ENCODE data around the gene KRT2.

The KRT2 gene

DNA sequence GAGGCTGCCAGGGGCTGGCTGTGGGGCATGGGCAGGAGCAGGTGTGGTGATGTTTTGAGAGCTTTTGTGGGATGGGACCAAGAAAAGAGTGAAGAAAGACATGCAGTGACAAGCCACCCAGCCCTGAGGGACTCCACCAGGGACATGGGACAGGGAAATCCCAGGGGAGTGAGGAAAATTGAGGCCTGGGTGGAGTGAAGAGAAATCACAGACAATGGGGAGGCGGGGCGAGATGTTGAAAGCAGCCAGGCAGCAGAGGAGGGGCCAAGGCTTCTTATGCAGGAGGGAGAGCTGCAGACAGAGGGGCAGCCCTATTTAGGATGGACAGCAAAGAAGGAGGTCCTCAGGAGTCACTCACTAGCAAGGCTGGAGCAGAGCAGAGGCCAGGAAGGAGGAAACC is 32.4 kb upstream of the KRT2 start:
- no peak overlapping the region for H3K9ac ChIP-seq (ENCODE audit: low read length in 2 of 2)
- no peak overlapping the region for H3K4me3 ChIP-seq (ENCODE audit: low read length in 2 of 2)
- no peaks in the 10 kb centered on the region for H3K36me3 ChIP-seq (ENCODE audit: control insufficient read depth in 2 of 2, insufficient read depth in 2 of 2, low read length in 2 of 2)
- no peaks in the 10 kb centered on the region for H3K4me1 ChIP-seq (ENCODE audit: control insufficient read depth, insufficient read depth, low read length)
- H3K27ac ChIP-seq (ENCODE audit: low read length): no peak overlapping the region
- H3K27me3 ChIP-seq (ENCODE audit: control insufficient read depth in 1 of 2, insufficient read depth in 2 of 2, low read length in 2 of 2): peaks cover 4 to 31% of the 10 kb centered on the region in 2 donors
- H3K9me3 ChIP-seq (ENCODE audit: control insufficient read depth in 2 of 2, low read length in 2 of 2): no peaks in the 10 kb centered on the region

DNA sequence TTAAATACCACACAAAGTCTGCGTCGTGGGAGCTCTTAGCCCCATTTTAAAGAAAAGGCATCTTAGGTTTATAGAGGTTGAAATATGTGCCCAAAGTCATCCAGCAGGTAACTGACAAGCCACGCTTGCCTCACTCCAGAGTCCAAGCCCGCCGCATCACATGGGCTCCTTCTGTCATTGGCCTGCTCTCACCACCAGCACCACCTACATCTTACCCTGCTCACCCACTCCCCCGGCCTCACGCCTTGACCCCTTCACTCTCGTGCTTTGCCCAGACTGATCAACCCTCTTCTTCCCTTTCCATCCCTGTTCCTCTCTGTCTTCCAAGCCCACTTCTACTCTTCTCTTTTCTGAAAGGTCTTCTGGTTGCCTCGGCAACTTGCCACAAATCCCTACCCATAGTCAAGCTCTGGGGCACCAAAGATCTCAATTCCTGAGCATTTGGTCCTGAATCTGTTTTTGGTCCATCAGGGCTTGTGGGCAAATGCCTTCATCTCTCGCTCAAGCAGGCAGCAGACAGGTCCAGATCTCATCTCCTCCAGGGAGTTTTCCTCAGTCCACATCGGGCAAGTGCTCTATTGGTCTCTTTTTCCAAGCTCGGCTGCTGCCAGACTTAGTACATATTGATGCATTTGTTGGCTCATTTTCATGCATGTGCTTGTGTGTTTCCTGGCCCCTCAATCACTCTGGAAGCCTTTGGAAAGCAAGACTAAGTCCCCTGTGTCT is 31.7 kb upstream of the KRT2 start:
- H3K27me3 ChIP-seq (ENCODE audit: control insufficient read depth in 1 of 2, insufficient read depth in 2 of 2, low read length in 2 of 2): peaks cover 4 to 31% of the 10 kb centered on the region in 2 donors
- H3K4me1 ChIP-seq (ENCODE audit: control insufficient read depth, insufficient read depth, low read length): no peaks in the 10 kb centered on the region
- no peaks in the 10 kb centered on the region for H3K36me3 ChIP-seq (ENCODE audit: control insufficient read depth in 2 of 2, insufficient read depth in 2 of 2, low read length in 2 of 2)
- no peaks in the 10 kb centered on the region for H3K9me3 ChIP-seq (ENCODE audit: control insufficient read depth in 2 of 2, low read length in 2 of 2)
- no peak overlapping the region for H3K9ac ChIP-seq (ENCODE audit: low read length in 2 of 2)
- H3K4me3 ChIP-seq (ENCODE audit: low read length in 2 of 2): no peak overlapping the region
- H3K27ac ChIP-seq (ENCODE audit: low read length): no peak overlapping the region

DNA sequence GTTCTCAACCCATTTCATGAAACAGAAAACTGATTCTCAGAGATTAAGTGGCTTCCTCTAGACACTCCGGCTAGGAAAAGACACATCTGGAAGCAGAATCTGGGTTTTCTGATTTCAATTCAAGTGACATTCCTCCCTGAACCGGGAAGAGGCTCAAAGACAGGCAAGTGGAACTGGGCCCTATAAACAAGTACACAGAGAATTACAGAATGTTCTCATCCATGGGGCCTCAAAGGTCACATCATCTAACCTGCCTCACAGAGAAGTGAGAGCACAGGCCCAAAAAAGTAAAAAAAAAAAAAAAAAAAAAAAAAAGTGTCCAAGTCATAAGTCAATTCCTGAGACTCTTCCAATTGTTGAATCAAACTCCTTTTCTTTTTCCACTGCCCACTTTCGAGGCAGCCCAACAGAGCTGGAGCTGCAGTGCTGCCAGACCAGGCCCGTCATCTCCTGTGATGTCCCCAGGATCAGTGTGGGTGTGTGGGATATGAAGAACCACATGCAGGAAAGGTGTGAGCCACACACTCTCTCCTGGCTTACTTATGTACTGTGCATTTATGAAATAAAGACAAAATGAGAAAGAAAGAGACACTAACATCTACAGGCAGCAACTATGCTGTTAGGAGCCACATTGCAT is 31.0 kb upstream of the KRT2 start:
- Histone ChIP-seq H3K27ac (ENCODE audit: low read length) (no peak overlapping the region), H3K9ac (ENCODE audit: low read length in 2 of 2) (no peak overlapping the region)

DNA sequence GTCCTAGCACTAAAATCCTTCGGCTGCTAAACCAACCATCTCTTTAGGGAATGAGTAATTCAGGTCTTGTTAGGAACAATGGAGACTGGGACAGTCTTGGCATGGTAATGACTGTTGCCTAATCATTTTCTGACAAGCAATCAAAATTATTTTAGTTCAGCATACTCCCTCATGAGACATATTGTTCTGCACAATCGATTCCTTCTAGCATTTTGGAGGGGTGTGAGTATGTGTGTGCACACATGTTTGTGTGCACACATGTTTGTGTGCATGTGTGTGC is 30.3 kb upstream of the KRT2 start:
- Histone ChIP-seq H3K9ac (ENCODE audit: low read length in 2 of 2) (no peak overlapping the region), H3K4me3 (ENCODE audit: low read length in 2 of 2) (no peak overlapping the region), H3K9me3 (ENCODE audit: control insufficient read depth in 2 of 2, low read length in 2 of 2) (no peaks in the 10 kb centered on the region), H3K27me3 (ENCODE audit: control insufficient read depth in 1 of 2, insufficient read depth in 2 of 2, low read length in 2 of 2) (peaks cover 0 to 18% of the 10 kb centered on the region in 2 donors), H3K36me3 (ENCODE audit: control insufficient read depth in 2 of 2, insufficient read depth in 2 of 2, low read length in 2 of 2) (no peaks in the 10 kb centered on the region), H3K4me1 (ENCODE audit: control insufficient read depth, insufficient read depth, low read length) (no peaks in the 10 kb centered on the region), H3K27ac (ENCODE audit: low read length) (no peak overlapping the region)

More for the DNA sequence above, 31.0 kb upstream of the KRT2 start:
- Histone ChIP-seq H3K27me3 (ENCODE audit: control insufficient read depth in 1 of 2, insufficient read depth in 2 of 2, low read length in 2 of 2) (peaks cover 0 to 24% of the 10 kb centered on the region in 2 donors), H3K36me3 (ENCODE audit: control insufficient read depth in 2 of 2, insufficient read depth in 2 of 2, low read length in 2 of 2) (no peaks in the 10 kb centered on the region), H3K4me3 (ENCODE audit: low read length in 2 of 2) (no peak overlapping the region), H3K9me3 (ENCODE audit: control insufficient read depth in 2 of 2, low read length in 2 of 2) (no peaks in the 10 kb centered on the region), H3K4me1 (ENCODE audit: control insufficient read depth, insufficient read depth, low read length) (no peaks in the 10 kb centered on the region)

DNA sequence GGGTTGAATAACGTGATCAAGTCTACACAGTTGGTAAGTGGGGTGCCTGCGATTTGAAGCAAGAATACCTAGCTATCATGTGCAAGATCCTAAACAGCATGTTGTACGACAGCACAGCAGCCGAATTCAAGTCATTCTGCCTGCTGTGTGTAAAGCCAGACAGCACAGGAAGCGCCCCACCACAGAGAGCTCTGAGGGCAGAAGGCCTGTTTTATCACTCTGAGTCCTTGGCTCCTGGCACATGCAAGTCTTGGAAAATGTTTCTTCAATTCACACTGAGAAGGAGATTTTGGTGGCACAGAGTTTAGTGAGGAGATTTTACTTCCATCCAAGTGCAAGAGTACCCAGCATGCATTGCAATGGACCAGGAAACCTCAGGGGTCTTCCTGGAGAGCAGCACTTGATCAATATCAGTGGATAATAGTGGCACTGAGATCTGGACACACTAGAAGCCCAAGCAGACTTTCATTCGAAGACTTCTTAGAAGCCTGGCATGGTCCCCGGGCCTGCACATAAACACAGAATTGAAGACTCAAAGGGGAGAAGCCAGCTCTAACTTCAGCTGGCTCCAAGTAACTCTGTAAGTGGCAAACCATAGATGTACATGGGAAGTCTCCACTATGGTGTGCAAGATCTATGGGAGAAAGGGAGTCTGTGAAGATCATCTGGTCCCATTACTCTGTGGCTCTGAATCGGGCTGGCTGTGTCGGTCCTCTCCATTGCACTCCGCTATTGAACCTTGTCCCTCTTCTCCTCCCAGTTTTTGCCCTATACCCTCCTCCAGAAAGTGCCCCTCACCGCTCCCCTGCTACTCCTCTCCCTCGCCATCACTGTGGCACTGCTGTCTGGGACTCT is 29.7 kb upstream of the KRT2 start:
- Histone ChIP-seq H3K27ac (ENCODE audit: low read length) (no peak overlapping the region), H3K4me1 (ENCODE audit: control insufficient read depth, insufficient read depth, low read length) (no peaks in the 10 kb centered on the region), H3K9me3 (ENCODE audit: control insufficient read depth in 2 of 2, low read length in 2 of 2) (no peaks in the 10 kb centered on the region), H3K27me3 (ENCODE audit: control insufficient read depth in 1 of 2, insufficient read depth in 2 of 2, low read length in 2 of 2) (peaks cover 0 to 15% of the 10 kb centered on the region in 2 donors), H3K9ac (ENCODE audit: low read length in 2 of 2) (no peak overlapping the region), H3K36me3 (ENCODE audit: control insufficient read depth in 2 of 2, insufficient read depth in 2 of 2, low read length in 2 of 2) (no peaks in the 10 kb centered on the region), H3K4me3 (ENCODE audit: low read length in 2 of 2) (no peak overlapping the region)

DNA sequence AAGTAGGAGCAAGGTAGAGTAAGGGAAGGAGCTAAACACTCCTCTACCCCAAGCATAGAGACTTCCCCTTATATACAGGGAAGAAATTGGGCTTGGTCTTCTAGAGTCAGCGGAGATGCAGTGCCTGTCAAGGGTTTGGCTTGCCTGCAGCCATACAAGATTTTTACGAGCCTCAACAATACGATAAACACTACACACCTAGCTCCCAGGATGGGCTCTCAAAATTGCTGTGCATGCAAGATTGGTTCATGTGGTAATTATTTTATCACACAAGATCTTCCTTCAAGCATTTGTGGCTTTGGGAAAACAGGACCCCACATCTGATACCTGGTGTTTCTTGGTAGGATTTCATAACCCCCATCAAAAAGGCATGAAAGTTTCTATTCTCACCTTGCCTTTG is 28.4 kb upstream of the KRT2 start, which contains the start of gene KRT1:
KRT1 (minus strand) TSS at position 45 of the 400 bp plus-strand sequence. CDS start 59 bp downstream, outside the sequence.
- Histone ChIP-seq H3K4me1 (ENCODE audit: control insufficient read depth, insufficient read depth, low read length) (no peaks in the 10 kb centered on the region), H3K27me3 (ENCODE audit: control insufficient read depth in 1 of 2, insufficient read depth in 2 of 2, low read length in 2 of 2) (peaks cover 0 to 6% of the 10 kb centered on the region in 2 donors), H3K27ac (ENCODE audit: low read length) (no peak within 1 kb of the TSS), H3K36me3 (ENCODE audit: control insufficient read depth in 2 of 2, insufficient read depth in 2 of 2, low read length in 2 of 2) (no peaks in the 10 kb centered on the region), H3K9ac (ENCODE audit: low read length in 2 of 2) (no peak within 1 kb of the TSS), H3K9me3 (ENCODE audit: control insufficient read depth in 2 of 2, low read length in 2 of 2) (no peaks in the 10 kb centered on the region), H3K4me3 (ENCODE audit: low read length in 2 of 2) (no peak within 1 kb of the TSS)

DNA sequence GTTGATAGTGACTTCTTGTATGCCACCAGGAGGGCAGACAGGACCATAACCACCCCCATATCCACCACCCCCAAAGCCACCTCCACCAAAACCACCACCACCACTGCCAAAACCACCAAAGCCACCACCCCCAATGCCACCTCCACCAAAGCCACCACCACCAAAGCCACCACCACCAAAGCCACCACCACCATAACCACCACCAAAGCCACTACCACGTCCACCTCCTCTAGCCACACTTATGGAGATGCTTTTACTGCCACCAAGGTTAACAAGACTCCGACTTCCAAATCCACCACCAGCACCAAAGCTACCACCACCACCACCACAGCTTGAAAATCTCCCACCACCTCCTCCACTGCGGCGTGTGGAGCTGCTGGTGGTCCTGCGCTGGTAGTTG is 27.9 kb upstream of the KRT2 start:
- Histone ChIP-seq H3K4me1 (ENCODE audit: control insufficient read depth, insufficient read depth, low read length) (no peaks in the 10 kb centered on the region), H3K9me3 (ENCODE audit: control insufficient read depth in 2 of 2, low read length in 2 of 2) (no peaks in the 10 kb centered on the region), H3K27ac (ENCODE audit: low read length) (no peak overlapping the region), H3K27me3 (ENCODE audit: control insufficient read depth in 1 of 2, insufficient read depth in 2 of 2, low read length in 2 of 2) (peaks cover 0 to 6% of the 10 kb centered on the region in 2 donors), H3K4me3 (ENCODE audit: low read length in 2 of 2) (no peak overlapping the region), H3K36me3 (ENCODE audit: control insufficient read depth in 2 of 2, insufficient read depth in 2 of 2, low read length in 2 of 2) (no peaks in the 10 kb centered on the region), H3K9ac (ENCODE audit: low read length in 2 of 2) (no peak overlapping the region)

DNA sequence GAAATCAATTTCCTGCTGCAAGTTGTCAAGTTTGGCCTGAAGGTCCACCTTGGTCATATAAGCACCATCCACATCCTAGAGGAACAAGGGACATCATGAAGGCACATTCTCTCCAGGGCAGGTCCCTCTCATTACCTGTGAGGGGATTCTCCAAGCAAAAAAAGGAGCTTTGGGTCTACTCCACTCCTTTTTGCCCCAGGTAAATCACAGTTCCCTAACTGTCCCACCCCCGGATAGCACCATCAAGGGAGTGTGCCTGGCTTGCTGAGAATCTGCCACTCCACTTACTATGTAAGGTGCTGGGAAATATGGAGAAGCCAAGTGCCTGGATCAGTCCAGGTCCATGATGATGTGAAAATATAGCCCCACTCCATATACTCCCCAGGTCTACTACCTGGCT is 25.7 kb upstream of the KRT2 start:
- Histone ChIP-seq H3K9ac (ENCODE audit: low read length in 2 of 2) (no peak overlapping the region), H3K4me3 (ENCODE audit: low read length in 2 of 2) (no peak overlapping the region), H3K4me1 (ENCODE audit: control insufficient read depth, insufficient read depth, low read length) (peaks cover 6% of the 10 kb centered on the region), H3K36me3 (ENCODE audit: control insufficient read depth in 2 of 2, insufficient read depth in 2 of 2, low read length in 2 of 2) (no peaks in the 10 kb centered on the region), H3K27ac (ENCODE audit: low read length) (no peak overlapping the region), H3K9me3 (ENCODE audit: control insufficient read depth in 2 of 2, low read length in 2 of 2) (no peaks in the 10 kb centered on the region), H3K27me3 (ENCODE audit: control insufficient read depth in 1 of 2, insufficient read depth in 2 of 2, low read length in 2 of 2) (peaks cover 0 to 2% of the 10 kb centered on the region in 2 donors)

DNA sequence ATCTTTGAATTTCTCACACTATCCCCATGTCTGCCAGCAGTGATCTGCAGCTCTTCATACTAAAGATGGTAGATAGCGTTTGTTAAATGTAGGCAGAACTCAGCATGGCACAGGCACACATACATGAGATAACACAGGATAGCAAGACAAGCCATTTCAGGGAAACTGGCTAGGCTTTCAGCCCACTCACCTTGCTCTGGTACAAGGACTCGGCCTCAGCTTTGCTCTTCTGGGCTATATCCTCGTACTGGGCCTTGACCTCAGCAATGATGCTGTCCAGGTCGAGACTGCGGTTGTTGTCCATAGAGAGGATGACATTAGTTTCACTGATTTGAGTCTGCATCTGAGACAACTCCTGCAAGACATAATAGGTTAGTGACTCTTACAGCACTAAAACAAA is 25.1 kb upstream of the KRT2 start:
- H3K4me1 ChIP-seq (ENCODE audit: control insufficient read depth, insufficient read depth, low read length): peaks cover 6% of the 10 kb centered on the region
- H3K9ac ChIP-seq (ENCODE audit: low read length in 2 of 2): no peak overlapping the region
- H3K9me3 ChIP-seq (ENCODE audit: control insufficient read depth in 2 of 2, low read length in 2 of 2): no peaks in the 10 kb centered on the region
- no peak overlapping the region for H3K4me3 ChIP-seq (ENCODE audit: low read length in 2 of 2)
- H3K36me3 ChIP-seq (ENCODE audit: control insufficient read depth in 2 of 2, insufficient read depth in 2 of 2, low read length in 2 of 2): no peaks in the 10 kb centered on the region
- no peak overlapping the region for H3K27ac ChIP-seq (ENCODE audit: low read length)
- H3K27me3 ChIP-seq (ENCODE audit: control insufficient read depth in 1 of 2, insufficient read depth in 2 of 2, low read length in 2 of 2): peaks cover 0 to 2% of the 10 kb centered on the region in 2 donors

DNA sequence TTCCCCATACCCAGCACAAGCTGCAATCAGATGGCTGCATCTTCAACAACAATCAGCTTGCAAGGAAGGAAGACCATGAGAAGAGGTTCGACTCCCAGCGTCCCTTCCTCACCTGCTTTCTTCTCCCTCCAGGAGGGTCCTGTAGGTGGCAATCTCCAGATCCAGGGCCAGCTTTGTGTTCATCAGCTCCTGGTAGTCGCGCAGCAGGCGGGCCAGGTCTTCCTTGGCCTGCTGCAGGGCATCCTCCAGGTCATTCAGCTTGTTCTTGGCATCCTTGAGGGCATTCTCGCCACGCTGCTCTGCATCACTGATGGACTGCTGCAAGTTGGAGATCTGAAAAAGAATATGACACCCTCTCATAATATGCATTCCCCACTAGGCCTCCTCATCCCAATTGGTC is 24.2 kb upstream of the KRT2 start:
- H3K27me3 ChIP-seq (ENCODE audit: control insufficient read depth in 1 of 2, insufficient read depth in 2 of 2, low read length in 2 of 2): peaks cover 0 to 2% of the 10 kb centered on the region in 2 donors
- no peaks in the 10 kb centered on the region for H3K9me3 ChIP-seq (ENCODE audit: control insufficient read depth in 2 of 2, low read length in 2 of 2)
- H3K4me1 ChIP-seq (ENCODE audit: control insufficient read depth, insufficient read depth, low read length): peaks cover 6% of the 10 kb centered on the region
- no peak overlapping the region for H3K4me3 ChIP-seq (ENCODE audit: low read length in 2 of 2)
- H3K27ac ChIP-seq (ENCODE audit: low read length): no peak overlapping the region
- H3K9ac ChIP-seq (ENCODE audit: low read length in 2 of 2): no peak overlapping the region
- no peaks in the 10 kb centered on the region for H3K36me3 ChIP-seq (ENCODE audit: control insufficient read depth in 2 of 2, insufficient read depth in 2 of 2, low read length in 2 of 2)

All from stomach smooth muscle (tissue), 2 donors.